ENCODE results near the gene KCNN4.

DNA sequence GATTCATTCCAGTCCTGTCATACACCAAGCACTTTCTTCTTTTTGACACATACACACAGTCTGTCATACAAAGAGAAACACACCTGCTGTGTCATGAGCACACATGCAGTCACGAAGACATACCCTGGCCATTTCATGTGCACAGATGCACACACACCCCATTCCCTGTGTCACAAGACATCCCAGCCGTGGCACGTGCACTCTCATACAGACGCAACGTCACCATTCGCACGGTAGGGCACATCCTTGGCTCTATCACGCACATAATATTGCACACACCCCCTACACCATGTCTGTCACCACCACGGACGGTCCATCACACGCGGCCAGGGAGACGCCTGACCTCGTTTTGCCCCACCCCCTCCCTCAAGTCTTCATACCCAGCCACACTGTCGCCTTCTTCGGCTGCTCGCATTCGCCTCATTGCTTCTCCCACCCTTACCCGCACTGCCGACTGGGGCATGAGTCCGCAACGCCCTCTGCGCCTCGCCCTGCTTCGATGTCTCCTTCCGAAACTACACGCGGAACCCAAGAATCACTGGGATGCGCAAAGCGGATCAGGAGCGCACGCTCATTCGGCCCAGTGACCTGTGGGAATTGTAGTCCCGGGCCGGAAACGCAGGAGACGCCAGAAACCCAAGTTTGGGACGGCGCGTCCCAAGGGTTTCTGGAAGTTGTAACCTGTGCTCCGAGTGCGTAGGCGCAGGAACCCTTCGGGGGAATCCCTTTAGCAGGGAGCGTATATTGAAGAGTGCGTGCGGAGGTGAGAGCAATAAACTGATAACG lies 39.5 kb upstream of the KCNN4 start:
- TF ChIP-seq, protein P1, sequence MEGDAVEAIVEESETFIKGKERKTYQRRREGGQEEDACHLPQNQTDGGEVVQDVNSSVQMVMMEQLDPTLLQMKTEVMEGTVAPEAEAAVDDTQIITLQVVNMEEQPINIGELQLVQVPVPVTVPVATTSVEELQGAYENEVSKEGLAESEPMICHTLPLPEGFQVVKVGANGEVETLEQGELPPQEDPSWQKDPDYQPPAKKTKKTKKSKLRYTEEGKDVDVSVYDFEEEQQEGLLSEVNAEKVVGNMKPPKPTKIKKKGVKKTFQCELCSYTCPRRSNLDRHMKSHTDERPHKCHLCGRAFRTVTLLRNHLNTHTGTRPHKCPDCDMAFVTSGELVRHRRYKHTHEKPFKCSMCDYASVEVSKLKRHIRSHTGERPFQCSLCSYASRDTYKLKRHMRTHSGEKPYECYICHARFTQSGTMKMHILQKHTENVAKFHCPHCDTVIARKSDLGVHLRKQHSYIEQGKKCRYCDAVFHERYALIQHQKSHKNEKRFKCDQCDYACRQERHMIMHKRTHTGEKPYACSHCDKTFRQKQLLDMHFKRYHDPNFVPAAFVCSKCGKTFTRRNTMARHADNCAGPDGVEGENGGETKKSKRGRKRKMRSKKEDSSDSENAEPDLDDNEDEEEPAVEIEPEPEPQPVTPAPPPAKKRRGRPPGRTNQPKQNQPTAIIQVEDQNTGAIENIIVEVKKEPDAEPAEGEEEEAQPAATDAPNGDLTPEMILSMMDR (IDR thresholded peaks at IDR 0.05; ENCODE audit: insufficient read depth, low read length, poor library complexity, severe bottlenecking) = no peak
- no peak for TF ChIP-seq EZH2phosphoT487 (conservative IDR thresholded peaks at IDR 0.05; ENCODE audit: low read length)
